Measurements from ENCODE around the gene WDR12.

The WDR12 gene

GRCh38 chr2:202941771-202942170 is 30.3 kb upstream of the WDR12 start:
- no peak for DNase-seq (ENCODE audit: extremely low spot score)
- no peak for TF ChIP-seq CTCF (IDR thresholded peaks at IDR 0.05; ENCODE audit: control extremely low read depth, extremely low read depth, low read depth, missing control alignments)
- ChIA-PET CTCF (interaction anchor here (1.5 to 1.7 kb wide), 2 partner anchors 17 to 22 kb away, joined by 4 read pairs; no protein-coding TSS in a partner anchor), POLR2A (no interaction called here)

- ChIA-PET POLR2A (no interaction called here), CTCF (no interaction called here)
- no peak for TF ChIP-seq CTCF (IDR thresholded peaks at IDR 0.05; ENCODE audit: control extremely low read depth, extremely low read depth, low read depth, missing control alignments)
- no peak for DNase-seq (ENCODE audit: extremely low spot score)
These were observed 27.5 kb upstream of the WDR12 start for GRCh38 chr2:202938960-202939359.

- ChIA-PET POLR2A (no interaction called here), CTCF (interaction anchor here (1.7 to 2.0 kb wide), 2 partner anchors 9 to 15 kb away, joined by 5 to 7 read pairs; no protein-coding TSS in a partner anchor)
- DNase-seq (ENCODE audit: extremely low spot score), result no peak
- TF ChIP-seq CTCF (IDR thresholded peaks at IDR 0.05; ENCODE audit: control extremely low read depth, extremely low read depth, low read depth, missing control alignments), result no peak
These were observed 23.0 kb upstream of the WDR12 start for GRCh38 chr2:202934456-202934855.

- CTCF ChIA-PET, result interaction anchor here (1.7 to 2.0 kb wide), 2 partner anchors 9 to 14 kb away, joined by 5 to 7 read pairs; no protein-coding TSS in a partner anchor
- POLR2A ChIA-PET, result no interaction called here
- DNase-seq (ENCODE audit: extremely low spot score), result no peak
- TF ChIP-seq CTCF (IDR thresholded peaks at IDR 0.05; ENCODE audit: control extremely low read depth, extremely low read depth, low read depth, missing control alignments), result no peak
These were observed 22.5 kb upstream of the WDR12 start for GRCh38 chr2:202933958-202934357.

GRCh38 chr2:202933139-202933510 is 21.7 kb upstream of the WDR12 start:
- no peak for DNase-seq (ENCODE audit: extremely low spot score)
- CTCF ChIA-PET, result interaction anchor here (1.0 to 2.0 kb wide), 3 partner anchors 8 to 13 kb away, joined by 3 to 7 read pairs (median 5); no protein-coding TSS in a partner anchor
- POLR2A ChIA-PET, result no interaction called here
- no peak for TF ChIP-seq CTCF (IDR thresholded peaks at IDR 0.05; ENCODE audit: control extremely low read depth, extremely low read depth, low read depth, missing control alignments)

GRCh38 chr2:202932425-202933138 is 21.1 kb upstream of the WDR12 start:
- TF ChIP-seq CTCF (IDR thresholded peaks at IDR 0.05; ENCODE audit: control extremely low read depth, extremely low read depth, low read depth, missing control alignments), result no peak
- ChIA-PET POLR2A (no interaction called here), CTCF (interaction anchor here (1.0 to 2.0 kb wide), 3 partner anchors 13 to 14 kb away, joined by 3 to 7 read pairs (median 6); no protein-coding TSS in a partner anchor)
- no peak for DNase-seq (ENCODE audit: extremely low spot score)
